ENCODE data around the gene RNF223. TPM values are rescaled to one million over a fixed set of nuclear protein-coding genes. Genes with fewer than 3 reads are reported as not detected.

The RNF223 gene
- total and polyA plus RNA-seq, 2 of the 13 experiments (the other 11 are each of a cell fraction or from before 2014, with no cell fraction given): 0.03 TPM; not detected in 1

GRCh38 chr1:1079408-1080121 is 5.5 kb upstream of the RNF223 start (continued):
- TF ChIP-seq E2F1 (CRISPR knock-in tag; IDR thresholded peaks at IDR 0.05) (no peak), ZNF30 (CRISPR knock-in tag; IDR thresholded peaks at IDR 0.05) (no peak), DPF2 (CRISPR knock-in tag; IDR thresholded peaks at IDR 0.05; ENCODE audit: borderline replicate concordance, low read depth) (no peak), ZBTB2 (CRISPR knock-in tag; IDR thresholded peaks at IDR 0.05; ENCODE audit: low read depth) (peak; percentile 23; the same call in 1 of the 2 replicates), AHR (CRISPR knock-in tag; IDR thresholded peaks at IDR 0.05) (no peak), SMAD3 (CRISPR knock-in tag; IDR thresholded peaks at IDR 0.05) (no peak), ZNF18 (CRISPR knock-in tag; IDR thresholded peaks at IDR 0.05; ENCODE audit: insufficient replicate concordance) (peak; percentile 90), GPN1 (CRISPR knock-in tag; IDR thresholded peaks at IDR 0.05; ENCODE audit: borderline replicate concordance) (no peak), ZNF574 (CRISPR knock-in tag; IDR thresholded peaks at IDR 0.05) (peak; percentile 31; the same call in 1 of the 2 replicates), BCLAF1 (IDR thresholded peaks at IDR 0.05) (no peak), HOXD1 (CRISPR knock-in tag; IDR thresholded peaks at IDR 0.05) (no peak), TFDP1 (CRISPR knock-in tag; IDR thresholded peaks at IDR 0.05; ENCODE audit: borderline replicate concordance) (peak; percentile 74; the same call in 1 of the 2 replicates), ZNF777 (CRISPR knock-in tag; IDR thresholded peaks at IDR 0.05) (peak; percentile 91), ZNF460 (CRISPR knock-in tag; IDR thresholded peaks at IDR 0.05; ENCODE audit: borderline replicate concordance) (no peak), ZMYM2 (CRISPR knock-in tag; IDR thresholded peaks at IDR 0.05) (peak; percentile 62; the same call in 1 of the 2 replicates), ZNF235 (CRISPR knock-in tag; IDR thresholded peaks at IDR 0.05; ENCODE audit: borderline replicate concordance) (0 out of 2 replicates have a peak, but pooled peaks have one; percentile 81), TCF7 (IDR thresholded peaks at IDR 0.05; ENCODE audit: low read depth) (no peak)

All from HepG2 (cell line).